Neural crest cell (in vitro differentiated cells): ENCODE measurements around the gene ENOX2. TPM values are rescaled to one million over a fixed set of nuclear protein-coding genes. Genes with fewer than 3 reads are reported as not detected.

Experiments used
- DNase-seq: peaks from one replicate; pipeline ENCODE4 v3.0.0; 2021; ENCODE audit warnings: low read depth, mixed read lengths, low spot score
- H3K27ac Mint-ChIP-seq: one replicate; pipeline ENCODE4 v1.8.0; 2021; ENCODE audit warnings: mild to moderate bottlenecking, mixed read lengths; ENCODE audit not compliant: unreplicated experiment
- H3K27me3 Mint-ChIP-seq: 2 replicates; pipeline ENCODE4 v1.8.0; 2021; ENCODE audit warnings: low read depth, mild to moderate bottlenecking, mixed read lengths
- H3K36me3 Mint-ChIP-seq: 2 replicates; pipeline ENCODE4 v1.8.0; 2021; ENCODE audit warnings: low read depth, mild to moderate bottlenecking, mixed read lengths
- H3K4me1 Mint-ChIP-seq: 2 replicates; pipeline ENCODE4 v1.8.0; 2021; ENCODE audit warnings: mixed read lengths
- H3K4me3 Mint-ChIP-seq: one replicate; pipeline ENCODE4 v1.8.0; 2021; ENCODE audit warnings: mild to moderate bottlenecking, mixed read lengths
- H3K9me3 Mint-ChIP-seq: 2 replicates; pipeline ENCODE4 v1.8.0; 2021; ENCODE audit warnings: mixed read lengths
- total RNA-seq: library from RNA; stranded (reverse); gene quantifications from 2 replicates; pipeline ENCODE4 v1.2.1, GENCODE V29; 2021
- TF ChIP-seq, protein P1 (sequence below): fragments of 200-600 bp; sonication (generic); conservative IDR thresholded peaks from 2 replicates; pipeline ENCODE4 v1.5.0; 2021; ENCODE audit warnings: antibody characterized with exemption, mild to moderate bottlenecking

The ENOX2 gene
- total RNA-seq, 1 donor from 2014 or later, result 40.3 TPM

DNA sequence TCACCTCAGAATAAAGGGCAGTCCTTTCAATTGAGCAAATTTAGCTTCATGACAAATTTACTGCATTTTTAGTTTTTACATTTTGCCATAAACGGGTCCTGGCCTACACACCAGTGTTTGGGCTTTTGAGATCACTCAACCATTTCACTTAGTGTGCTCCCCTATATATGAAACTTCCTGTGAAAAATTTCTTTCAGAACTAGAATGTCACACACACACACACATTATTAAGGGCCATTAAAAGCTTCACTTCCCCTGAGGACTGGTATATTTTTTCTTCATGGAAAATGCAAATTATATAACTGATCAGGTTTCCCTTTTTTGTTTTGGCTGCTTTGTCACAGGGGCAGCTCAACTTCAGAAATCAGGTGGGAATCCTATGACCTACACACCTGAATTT, 206.5 kb downstream of the ENOX2 start:
- TF ChIP-seq, protein P1, sequence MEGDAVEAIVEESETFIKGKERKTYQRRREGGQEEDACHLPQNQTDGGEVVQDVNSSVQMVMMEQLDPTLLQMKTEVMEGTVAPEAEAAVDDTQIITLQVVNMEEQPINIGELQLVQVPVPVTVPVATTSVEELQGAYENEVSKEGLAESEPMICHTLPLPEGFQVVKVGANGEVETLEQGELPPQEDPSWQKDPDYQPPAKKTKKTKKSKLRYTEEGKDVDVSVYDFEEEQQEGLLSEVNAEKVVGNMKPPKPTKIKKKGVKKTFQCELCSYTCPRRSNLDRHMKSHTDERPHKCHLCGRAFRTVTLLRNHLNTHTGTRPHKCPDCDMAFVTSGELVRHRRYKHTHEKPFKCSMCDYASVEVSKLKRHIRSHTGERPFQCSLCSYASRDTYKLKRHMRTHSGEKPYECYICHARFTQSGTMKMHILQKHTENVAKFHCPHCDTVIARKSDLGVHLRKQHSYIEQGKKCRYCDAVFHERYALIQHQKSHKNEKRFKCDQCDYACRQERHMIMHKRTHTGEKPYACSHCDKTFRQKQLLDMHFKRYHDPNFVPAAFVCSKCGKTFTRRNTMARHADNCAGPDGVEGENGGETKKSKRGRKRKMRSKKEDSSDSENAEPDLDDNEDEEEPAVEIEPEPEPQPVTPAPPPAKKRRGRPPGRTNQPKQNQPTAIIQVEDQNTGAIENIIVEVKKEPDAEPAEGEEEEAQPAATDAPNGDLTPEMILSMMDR, result no peak
- H3K27ac Mint-ChIP-seq, result no peak overlapping the region
- H3K36me3 Mint-ChIP-seq, result no peaks in the 10 kb centered on the region
- no peaks in the 10 kb centered on the region for H3K27me3 Mint-ChIP-seq
- DNase-seq, result no peak
- no peak overlapping the region for H3K4me3 Mint-ChIP-seq
- no peaks in the 10 kb centered on the region for H3K4me1 Mint-ChIP-seq
- H3K9me3 Mint-ChIP-seq, result no peaks in the 10 kb centered on the region

DNA sequence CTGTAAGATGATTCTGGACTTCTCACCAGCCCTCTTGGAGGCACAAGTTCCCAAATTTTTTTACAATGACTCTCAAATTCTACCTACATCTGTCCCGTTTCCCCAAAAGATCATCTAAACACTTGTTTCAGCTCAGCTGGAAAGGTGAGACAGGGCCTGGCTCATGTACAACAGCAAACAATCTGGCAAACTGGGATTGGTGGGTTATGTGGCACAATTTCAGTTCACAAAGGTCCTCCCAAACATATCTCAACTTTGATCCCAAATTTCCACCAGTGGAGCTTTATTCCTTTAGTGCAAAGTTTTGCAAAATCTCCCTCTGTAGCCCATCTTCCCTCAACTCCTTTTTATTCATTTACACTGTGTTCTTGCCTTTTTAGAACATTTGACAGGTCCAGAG, 207.1 kb downstream of the ENOX2 start:
- DNase-seq, result no peak
- no peaks in the 10 kb centered on the region for H3K27me3 Mint-ChIP-seq
- H3K27ac Mint-ChIP-seq, result no peak overlapping the region
- no peaks in the 10 kb centered on the region for H3K4me1 Mint-ChIP-seq
- TF ChIP-seq, protein P1, result no peak
- no peaks in the 10 kb centered on the region for H3K9me3 Mint-ChIP-seq
- no peaks in the 10 kb centered on the region for H3K36me3 Mint-ChIP-seq
- H3K4me3 Mint-ChIP-seq, result no peak overlapping the region

DNA sequence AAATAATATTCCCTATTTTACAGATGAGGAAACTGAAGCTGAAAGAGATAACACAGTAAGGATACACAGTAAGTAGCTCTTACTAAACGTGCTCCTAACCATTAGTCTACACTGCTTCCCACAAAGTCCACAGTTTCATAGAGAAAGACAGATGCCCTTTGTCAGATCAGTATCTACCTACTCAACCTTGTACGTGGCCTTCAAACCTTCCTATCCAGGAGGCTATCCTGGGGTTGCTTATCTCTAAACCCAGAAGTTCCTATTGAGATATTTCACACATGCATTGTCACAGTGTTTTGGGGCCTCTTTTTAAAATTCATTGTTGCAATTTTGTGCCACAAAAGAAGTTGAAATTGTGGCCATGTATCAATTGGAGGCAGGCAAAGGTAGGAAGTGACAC, 208.0 kb downstream of the ENOX2 start:
- no peak overlapping the region for H3K27ac Mint-ChIP-seq
- TF ChIP-seq, protein P1, result no peak
- no peaks in the 10 kb centered on the region for H3K36me3 Mint-ChIP-seq
- no peaks in the 10 kb centered on the region for H3K9me3 Mint-ChIP-seq
- DNase-seq, result no peak
- H3K4me1 Mint-ChIP-seq, result peaks cover 4% of the 10 kb centered on the region
- H3K4me3 Mint-ChIP-seq, result no peak overlapping the region
- no peaks in the 10 kb centered on the region for H3K27me3 Mint-ChIP-seq

DNA sequence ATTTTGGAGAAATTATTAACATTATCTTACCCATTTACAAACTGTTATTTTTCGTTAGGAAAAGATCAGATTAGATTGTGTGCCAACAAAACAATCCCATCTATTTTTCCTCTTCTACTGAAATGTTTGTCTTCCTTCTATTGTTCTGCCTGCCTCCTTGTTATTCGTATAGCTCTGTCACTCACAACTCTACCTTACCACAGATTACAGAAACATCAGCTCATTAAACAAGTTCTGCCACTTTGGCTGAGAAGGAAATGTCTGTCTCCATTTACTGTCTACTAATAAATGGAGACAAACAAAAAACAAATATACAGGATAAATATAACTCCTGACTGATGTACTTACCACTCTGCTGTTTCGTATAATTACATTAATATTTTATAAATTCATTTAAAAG, 211.4 kb downstream of the ENOX2 start:
- H3K27ac Mint-ChIP-seq, result no peak overlapping the region
- H3K9me3 Mint-ChIP-seq, result no peaks in the 10 kb centered on the region
- H3K4me3 Mint-ChIP-seq, result no peak overlapping the region
- H3K27me3 Mint-ChIP-seq, result no peaks in the 10 kb centered on the region
- peaks cover under 1% of the 10 kb centered on the region for H3K36me3 Mint-ChIP-seq
- DNase-seq, result no peak
- TF ChIP-seq, protein P1, result no peak
- H3K4me1 Mint-ChIP-seq, result peaks cover 4% of the 10 kb centered on the region

DNA sequence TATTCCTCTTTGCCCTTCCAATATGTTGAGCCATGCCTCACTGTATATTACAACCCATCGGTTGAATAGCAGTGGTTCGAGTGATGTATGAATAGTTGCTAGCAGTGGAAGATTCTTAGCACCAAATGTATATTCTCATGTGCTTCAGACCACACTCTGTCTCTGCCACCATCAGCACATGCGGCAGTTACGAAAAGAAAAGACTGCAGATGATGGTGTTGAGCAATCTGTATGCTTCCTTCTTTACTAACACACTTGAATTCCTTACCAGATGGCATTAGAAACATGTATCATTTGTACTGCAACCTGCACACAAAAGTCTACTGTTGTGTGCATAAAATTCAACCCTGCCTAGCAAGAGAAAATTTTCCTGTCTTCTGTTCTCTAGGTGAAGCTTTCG, 214.6 kb downstream of the ENOX2 start:
- no peak for DNase-seq
- Mint-ChIP-seq H3K36me3 (peaks cover 13% of the 10 kb centered on the region), H3K4me3 (no peak overlapping the region), H3K27ac (no peak overlapping the region), H3K4me1 (peaks cover 4% of the 10 kb centered on the region), H3K9me3 (no peaks in the 10 kb centered on the region), H3K27me3 (no peaks in the 10 kb centered on the region)
- TF ChIP-seq, protein P1, result no peak

DNA sequence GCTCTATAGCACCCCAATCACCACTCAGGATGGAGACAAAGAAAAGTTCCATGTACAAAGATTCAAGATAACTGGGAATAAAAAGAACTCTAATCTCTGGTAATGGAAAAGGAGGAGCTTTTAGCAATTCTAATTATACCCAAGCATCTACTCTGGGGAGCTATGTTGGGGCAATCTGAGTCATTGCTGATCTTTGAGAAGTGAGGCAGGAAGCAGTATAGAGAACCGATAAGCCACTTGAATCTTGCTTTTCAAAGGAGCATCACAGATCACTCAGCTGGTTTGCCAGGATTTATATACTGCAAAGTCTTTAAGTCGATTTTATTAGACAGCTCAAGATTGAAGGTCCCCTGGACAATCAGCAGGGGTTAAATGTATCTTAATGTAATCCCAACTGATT, 220.0 kb downstream of the ENOX2 start:
- H3K36me3 Mint-ChIP-seq, result peaks cover 24% of the 10 kb centered on the region

More for the DNA sequence above, 220.0 kb downstream of the ENOX2 start:
- DNase-seq, result no peak
- Mint-ChIP-seq H3K27me3 (no peaks in the 10 kb centered on the region), H3K4me3 (no peak overlapping the region), H3K9me3 (no peaks in the 10 kb centered on the region), H3K4me1 (peaks cover 8% of the 10 kb centered on the region), H3K27ac (no peak overlapping the region)
- TF ChIP-seq, protein P1, result no peak
